NCI-H226 (cell line): Measurements from ENCODE around the gene ILDR1.

Source experiments
- DNase-seq: peaks from one replicate; pipeline ENCODE4 v3.0.0-alpha.2; 2015

The ILDR1 gene

DNA sequence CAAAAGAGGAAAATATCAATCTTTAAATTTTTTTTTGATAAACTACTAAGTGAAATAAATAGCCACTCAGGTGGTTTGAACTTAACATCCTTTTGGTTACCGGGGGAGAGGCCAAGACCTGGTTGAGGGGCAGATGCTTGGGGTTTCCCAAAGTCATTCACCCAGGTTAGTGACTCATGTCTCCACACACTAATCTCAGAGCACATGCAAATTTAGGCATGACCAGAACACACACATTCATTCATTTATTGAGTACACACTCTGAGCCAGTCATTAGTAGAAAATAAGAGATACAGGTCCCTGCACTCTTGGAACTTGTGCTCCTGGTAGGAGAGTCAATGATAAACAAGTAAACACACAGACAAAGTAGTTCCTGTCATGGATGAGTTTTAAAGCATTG lies 7.3 kb downstream of the ILDR1 start:
- DNase-seq, result no peak

DNA sequence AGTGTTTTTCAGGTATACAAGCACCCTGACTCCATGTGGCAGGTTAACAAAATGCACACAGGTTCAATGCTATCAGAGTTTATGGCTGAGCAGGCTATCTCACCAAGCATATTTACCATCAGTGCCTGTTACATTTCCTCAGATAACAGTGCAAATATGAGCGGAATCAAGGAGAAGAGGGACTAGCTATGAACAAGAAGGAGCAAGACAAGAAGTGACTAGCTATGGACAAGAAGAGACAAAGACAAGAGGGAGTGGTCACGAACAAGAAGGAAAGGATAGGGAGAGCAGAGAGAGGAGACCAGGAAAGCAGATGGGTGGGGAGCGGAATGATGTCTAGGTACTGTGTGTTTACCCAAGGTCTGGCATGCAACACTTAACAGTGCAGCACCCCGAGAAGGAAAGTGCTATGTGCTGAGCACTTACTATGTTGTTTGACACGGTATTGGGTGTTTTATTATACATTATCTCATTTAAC lies 8.6 kb downstream of the ILDR1 start:
- no peak for DNase-seq

GRCh38 chr3:122012821-122013220 lies 9.2 kb downstream of the ILDR1 start:
- DNase-seq, result no peak

- DNase-seq, result no peak
Measured at GRCh38 chr3:122011396-122011795, 10.7 kb downstream of the ILDR1 start.

DNA sequence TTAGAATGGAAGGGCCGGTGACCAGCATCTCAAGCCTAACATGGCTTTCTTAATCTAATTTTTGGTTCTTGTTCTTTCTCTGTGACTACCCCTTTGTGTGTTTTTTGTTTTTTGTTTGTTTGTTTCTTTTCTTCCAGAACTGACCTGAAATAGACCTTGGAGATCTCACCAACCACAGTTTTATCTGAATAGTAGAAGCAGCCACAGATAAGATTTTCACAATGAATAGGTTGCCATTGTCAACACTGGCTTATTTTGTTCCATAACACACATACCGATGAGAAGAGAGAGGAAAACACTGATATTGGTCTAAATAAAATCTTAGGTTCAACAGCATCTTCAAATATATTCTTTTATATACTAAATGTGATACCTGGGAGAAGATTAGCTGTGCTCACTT lies 11.5 kb downstream of the ILDR1 start:
- no peak for DNase-seq

- DNase-seq, result no peak
Measured at GRCh38 chr3:122008166-122008565, 13.9 kb downstream of the ILDR1 start.

DNA sequence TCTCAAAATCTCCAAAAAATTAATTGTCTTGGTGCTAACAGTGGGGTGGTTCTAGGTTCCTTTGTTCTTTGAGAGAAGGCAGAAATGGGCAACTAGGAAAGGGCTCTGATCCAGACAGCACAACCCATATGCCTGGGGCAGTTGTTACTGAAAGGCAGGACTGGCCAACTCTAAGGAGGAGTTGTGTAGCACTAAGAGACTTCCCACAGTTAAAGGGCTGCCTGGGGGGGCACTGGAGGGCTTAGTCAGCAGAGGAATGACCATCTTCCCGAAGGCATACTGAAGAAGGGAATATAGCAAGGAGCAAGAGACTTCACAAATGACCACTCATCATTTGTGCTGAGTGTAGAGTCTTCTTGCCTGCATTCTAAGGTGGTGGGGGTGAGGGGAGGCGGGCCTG lies 15.8 kb downstream of the ILDR1 start:
- DNase-seq, result no peak

DNA sequence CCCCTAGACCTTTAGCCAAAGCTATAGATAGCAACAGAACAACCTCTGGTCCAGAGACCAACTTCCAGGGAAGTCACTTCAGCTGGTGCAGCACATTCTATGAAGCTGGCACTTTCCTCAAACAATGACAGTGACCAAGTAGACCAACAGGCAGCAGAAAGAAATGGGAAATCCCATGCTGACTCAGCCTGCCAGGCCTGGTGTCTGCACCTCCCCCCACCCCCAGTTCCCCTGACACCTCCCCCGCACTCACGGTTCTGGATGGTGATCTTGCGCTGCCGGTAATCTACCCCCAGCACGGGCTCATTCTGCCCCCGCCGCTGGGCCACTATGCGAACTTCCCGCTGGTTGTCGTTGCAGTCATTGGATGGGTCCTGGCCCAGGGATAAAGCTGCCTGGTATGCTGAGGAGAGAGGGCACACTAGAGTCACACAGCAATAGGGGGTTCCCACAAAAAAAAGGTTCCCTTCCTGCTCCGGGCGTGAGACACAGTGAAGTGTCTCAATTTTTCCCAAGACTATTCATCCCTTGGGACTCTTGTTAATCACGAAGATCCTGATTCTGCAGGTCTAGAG lies 17.0 kb downstream of the ILDR1 start:
- DNase-seq, result no peak

DNA sequence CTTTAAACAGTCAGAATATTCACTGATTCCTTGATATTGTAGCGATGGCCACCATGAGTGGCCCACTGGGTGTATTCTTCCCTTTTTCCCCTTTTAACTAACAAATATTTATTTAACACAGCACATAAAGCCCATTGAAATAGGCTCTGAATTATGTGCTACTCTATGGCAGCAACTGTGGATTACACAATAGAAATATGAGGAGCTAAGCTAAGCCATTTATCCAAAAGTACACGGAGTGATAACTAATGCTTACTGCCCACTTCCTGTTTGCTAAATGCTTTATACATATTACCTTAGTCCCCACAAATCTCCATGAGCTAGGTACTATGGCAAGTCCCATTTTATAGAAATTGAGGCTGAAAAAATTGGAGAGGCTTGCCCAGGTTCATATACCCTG lies 17.9 kb downstream of the ILDR1 start:
- no peak for DNase-seq

- no peak for DNase-seq
Measured at GRCh38 chr3:122003606-122004005, 18.4 kb downstream of the ILDR1 start.

DNA sequence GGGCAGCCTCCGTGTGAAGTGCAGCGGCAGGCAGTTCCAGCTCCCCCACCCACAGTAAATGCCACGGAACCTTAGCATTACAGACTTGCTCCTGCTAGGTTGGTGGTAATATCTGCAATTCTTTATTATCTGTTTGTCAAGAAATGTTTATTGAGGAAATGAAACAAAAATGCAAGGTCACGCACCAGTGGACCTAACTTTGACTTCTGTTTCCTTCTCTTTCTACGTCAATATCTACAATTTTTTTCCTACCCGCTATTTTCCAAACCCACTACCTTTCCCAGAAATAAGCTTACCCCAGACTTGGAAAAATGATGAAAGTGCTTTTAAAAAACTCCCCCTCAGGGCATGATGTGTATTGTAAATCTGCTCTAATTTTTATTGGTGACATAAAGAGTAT lies 18.9 kb downstream of the ILDR1 start:
- DNase-seq, result no peak

DNA sequence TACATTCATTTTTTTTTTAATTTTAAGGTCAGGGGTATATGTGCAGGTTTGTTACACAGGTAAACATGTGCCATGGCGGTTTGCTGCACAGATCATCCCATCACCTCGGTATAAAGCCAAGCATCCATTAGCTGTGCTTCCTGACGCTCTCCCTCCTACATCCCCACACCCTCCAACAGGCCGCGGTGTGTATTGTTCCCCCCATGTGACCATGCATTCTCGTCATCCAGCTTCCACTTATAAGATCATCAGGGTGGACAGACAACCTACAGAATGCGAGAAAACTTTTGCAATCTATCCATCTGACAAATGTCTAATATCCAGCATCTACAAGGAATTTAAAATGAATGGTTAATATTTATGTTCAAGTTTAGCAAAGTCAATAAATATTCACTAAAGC lies 19.4 kb downstream of the ILDR1 start:
- no peak for DNase-seq

DNA sequence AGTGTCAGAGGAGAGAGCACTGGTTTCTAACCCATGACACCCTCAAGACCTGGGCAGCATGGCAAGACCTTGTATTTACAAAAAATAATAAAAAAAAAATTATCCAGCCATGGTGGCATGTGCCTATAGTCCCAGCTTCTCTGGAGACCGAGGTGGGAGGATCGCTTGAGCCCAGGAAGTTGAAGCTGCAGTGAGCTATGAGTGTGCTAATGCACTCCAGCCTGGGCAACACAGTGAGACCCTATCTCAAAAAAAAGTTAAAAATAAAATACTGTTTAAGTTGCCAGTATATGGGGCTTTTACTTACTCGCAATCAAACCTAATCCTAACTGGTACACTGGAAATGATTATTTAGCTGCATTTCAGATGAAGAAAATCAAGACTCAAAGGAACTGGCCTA lies 20.2 kb downstream of the ILDR1 start:
- DNase-seq, result no peak

DNA sequence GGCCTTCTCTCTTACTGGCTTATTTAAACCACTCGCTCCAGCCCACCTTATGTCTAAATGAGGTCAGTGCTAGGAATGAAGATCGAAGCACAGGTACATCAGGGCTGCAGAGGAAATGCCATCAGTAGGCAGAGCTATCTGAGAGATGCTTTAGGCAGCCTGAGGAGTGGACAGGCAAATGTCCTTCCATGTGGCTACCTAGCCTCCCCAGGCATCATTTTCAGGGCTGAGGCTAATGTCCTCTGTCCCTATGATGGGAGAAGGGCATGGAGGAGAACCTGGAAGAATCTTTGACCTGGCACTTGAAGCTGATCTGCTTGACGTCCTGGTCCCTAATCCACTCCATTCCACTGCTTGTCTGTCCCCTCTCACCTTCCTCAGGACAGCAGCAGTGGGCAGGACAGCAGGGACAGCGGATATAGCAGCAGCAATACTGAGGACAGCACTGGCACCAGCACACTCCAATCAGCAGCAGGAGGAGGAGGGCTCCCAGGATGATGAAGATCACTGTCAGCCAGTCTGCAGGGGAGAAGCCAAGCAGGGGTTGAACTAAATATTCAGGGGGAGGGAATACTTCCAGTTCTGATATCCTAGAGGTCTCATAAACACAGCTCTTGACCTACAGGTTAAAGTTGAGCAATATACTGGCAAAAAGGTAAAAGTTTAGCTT lies 21.0 kb downstream of the ILDR1 start:
- no peak for DNase-seq

- no peak for DNase-seq
Measured at GRCh38 chr3:121999931-122000330, 22.1 kb downstream of the ILDR1 start.

GRCh38 chr3:121998611-121999473 lies 23.2 kb downstream of the ILDR1 start:
- no peak for DNase-seq

GRCh38 chr3:121998030-121998580 lies 23.9 kb downstream of the ILDR1 start:
- no peak for DNase-seq

DNA sequence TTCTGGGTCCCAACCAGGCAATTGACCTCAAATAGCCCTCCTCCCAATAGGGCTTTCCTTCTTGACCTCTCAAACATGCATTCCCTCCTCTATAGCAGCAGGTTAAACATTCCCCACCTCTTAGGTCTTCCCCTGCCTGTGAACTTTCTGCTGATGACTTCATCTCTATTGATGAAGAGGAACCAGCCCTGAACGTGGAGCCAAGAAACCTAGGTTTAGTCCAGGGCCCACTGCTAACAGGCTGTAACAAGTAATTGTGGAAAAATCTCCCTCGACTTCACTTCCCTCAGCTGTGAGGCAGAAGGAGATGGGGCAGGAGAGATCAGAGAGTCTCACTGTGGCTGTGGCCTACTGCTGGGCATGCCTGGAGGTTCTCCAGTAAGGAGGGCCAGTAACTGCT lies 24.7 kb downstream of the ILDR1 start:
- DNase-seq, result no peak

- DNase-seq, result no peak
Measured at GRCh38 chr3:121996441-121996840, 25.6 kb downstream of the ILDR1 start.

DNA sequence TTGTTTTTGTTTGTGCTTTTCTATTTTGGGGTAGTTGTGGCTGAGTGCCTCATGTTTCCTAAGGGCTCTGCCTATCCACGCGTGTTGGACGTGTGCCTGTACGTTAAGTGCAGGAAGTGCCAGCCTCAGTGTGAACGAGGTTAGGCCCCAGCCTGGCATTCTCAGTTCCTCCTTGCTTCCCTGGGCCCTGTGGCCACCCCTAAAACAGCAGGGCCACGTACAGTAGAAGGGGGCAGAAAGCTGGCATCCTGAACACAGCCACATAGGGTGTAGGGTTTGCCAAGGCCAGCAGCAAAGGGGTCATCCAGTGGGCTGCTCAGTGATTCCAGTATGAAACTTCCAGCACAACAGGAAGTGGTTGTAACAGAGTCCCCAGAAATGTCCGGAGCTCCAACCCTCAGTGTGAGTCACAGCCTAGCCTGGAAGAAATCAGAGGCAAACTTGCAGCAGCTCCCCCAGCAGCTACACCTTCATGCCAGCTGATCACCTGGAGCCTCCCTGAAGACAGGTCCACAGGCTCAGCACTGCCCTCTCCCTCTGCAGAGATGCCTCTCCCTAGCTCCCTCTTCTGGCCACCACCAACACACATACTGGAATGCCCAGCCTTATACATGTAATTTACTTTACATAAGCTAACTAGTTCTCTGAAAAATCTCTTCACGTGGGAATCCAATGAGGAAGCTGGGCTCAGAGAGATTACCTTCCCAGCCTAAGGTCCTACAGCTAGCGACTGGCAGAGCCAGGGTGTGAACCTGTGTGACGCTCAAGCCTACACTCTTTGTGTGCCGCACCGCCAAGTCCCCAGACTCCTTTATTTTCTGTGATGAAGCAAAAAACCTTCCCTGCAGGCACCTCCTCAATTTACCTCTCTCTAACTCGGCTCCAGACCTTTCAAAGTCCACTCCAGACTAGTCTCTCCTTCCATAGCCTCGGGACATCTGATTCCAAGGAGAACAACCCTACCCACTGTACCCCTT lies 26.6 kb downstream of the ILDR1 start:
- DNase-seq, result peak; percentile 25

GRCh38 chr3:121994551-121994950 lies 27.5 kb downstream of the ILDR1 start:
- no peak for DNase-seq
